Choroid plexus epithelial cell (primary cell): Measurements from ENCODE around the gene SNED1.

ENCODE experiments used
- DNase-seq: peaks from one replicate; pipeline ENCODE4 v3.0.0-alpha.2; 2010; ENCODE audit warnings: low read depth
- H3K4me3 ChIP-seq: 2 replicates; pipeline ENCODE4 v1.5.1; 2011; ENCODE audit warnings: low read depth, mild to moderate bottlenecking, control low read depth, low read length, moderate library complexity
- TF ChIP-seq, protein P1 (sequence below): conservative IDR thresholded peaks from 2 replicates; pipeline ENCODE4 v1.5.1; 2011; ENCODE audit warnings: low read depth, mild to moderate bottlenecking, control low read depth, inconsistent platforms, low read length, moderate library complexity

The SNED1 gene

DNA sequence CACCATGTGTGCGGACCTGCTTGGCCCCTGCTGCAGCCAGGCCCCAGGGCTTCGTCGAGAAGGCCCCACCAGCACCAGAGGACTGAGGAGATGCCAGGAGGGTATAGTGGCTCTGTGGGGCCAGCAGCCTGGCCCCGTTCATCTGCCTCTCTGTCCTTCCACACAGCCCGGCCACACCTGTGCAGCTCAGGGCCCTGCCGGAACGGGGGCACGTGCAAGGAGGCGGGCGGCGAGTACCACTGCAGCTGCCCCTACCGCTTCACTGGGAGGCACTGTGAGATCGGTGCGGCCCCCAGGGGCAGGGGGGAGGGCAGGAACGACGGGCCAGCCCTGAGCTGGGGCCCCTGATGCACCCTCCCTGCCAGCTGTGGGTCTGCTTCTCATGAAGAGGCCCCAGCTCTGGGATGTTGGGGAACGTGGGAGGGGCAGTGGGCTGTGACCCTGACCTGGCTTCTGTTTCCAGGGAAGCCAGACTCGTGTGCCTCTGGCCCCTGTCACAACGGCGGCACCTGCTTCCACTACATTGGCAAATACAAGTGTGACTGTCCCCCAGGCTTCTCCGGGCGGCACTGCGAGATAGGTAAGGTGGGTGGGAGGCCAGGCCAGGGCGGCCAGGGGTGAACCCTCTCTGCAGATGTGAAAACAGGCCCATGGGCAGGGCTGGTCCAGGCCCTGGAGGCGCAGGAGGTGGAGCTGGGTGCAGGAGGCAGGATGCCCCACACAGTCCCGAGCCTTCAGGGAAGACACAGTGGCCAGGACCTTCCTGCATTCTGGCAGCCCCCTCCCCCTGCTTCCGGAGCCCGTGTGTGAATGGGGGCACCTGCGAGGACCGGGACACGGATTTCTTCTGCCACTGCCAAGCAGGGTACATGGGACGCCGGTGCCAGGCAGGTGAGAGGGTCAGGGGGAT, 53.4 kb downstream of the SNED1 start:
- TF ChIP-seq, protein P1, sequence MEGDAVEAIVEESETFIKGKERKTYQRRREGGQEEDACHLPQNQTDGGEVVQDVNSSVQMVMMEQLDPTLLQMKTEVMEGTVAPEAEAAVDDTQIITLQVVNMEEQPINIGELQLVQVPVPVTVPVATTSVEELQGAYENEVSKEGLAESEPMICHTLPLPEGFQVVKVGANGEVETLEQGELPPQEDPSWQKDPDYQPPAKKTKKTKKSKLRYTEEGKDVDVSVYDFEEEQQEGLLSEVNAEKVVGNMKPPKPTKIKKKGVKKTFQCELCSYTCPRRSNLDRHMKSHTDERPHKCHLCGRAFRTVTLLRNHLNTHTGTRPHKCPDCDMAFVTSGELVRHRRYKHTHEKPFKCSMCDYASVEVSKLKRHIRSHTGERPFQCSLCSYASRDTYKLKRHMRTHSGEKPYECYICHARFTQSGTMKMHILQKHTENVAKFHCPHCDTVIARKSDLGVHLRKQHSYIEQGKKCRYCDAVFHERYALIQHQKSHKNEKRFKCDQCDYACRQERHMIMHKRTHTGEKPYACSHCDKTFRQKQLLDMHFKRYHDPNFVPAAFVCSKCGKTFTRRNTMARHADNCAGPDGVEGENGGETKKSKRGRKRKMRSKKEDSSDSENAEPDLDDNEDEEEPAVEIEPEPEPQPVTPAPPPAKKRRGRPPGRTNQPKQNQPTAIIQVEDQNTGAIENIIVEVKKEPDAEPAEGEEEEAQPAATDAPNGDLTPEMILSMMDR: no peak
- H3K4me3 ChIP-seq: no peak overlapping the region
- DNase-seq: no peak

GRCh38 chr2:241052677-241053360, 54.4 kb downstream of the SNED1 start:
- no peak for DNase-seq

GRCh38 chr2:241053576-241054251, 55.3 kb downstream of the SNED1 start:
- TF ChIP-seq, protein P1: no peak
- DNase-seq: no peak
- no peak overlapping the region for H3K4me3 ChIP-seq

More at GRCh38 chr2:241052677-241053360, 54.4 kb downstream of the SNED1 start:
- TF ChIP-seq, protein P1: no peak
- no peak overlapping the region for H3K4me3 ChIP-seq

DNA sequence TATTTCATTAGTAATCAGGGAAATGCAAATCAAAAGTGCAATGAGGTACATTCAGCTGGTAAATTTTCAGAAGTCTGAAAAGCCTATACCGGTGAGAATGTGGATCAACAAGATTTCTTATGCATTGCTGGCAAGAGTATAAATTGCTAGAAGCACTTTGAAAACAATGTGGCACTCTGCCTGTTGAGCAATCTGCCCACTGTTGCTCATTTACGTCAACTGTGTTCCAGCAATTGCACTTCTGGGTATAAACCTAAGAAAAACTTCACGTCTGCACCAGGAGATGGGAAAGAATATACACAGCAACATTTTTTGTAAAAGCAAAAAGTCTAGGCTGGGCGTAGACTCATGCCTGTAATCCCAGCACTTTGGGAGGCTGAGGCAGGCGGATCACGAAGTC, 62.9 kb downstream of the SNED1 start:
- TF ChIP-seq, protein P1: no peak
- peak; percentile 53 for DNase-seq

DNA sequence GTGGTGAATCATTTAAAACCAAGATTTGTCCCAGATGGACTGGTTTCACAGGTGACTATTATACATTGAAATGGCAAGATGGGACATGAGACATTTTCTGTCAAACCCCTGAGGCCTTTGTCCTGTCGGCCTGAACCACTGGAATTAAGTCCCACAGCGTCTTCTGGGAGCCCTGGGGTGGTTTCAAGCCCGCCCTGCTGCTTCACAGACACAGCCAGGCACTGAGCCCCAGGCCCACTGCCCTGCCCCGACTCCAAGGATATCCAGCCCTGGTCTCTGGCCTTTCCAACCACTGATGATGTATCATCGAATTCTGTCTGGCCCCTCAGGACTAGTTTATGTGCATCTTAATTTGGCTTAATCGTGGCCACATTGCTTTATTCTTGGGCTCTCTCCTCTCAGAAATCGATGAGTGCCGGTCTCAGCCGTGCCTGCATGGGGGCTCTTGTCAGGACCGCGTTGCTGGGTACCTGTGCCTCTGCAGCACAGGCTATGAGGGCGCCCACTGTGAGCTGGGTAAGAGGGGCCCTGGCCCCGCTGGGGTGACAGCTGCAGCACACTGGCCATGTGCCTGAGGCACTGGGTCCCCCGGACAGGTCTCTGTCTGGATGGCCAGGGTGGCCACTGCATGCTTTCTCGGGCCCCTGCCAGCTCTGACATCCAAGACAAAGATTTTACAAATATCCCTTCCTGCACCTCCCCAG, 64.1 kb downstream of the SNED1 start:
- TF ChIP-seq, protein P1: no peak
- H3K4me3 ChIP-seq: no peak overlapping the region
- no peak for DNase-seq

More for the DNA sequence above, 62.9 kb downstream of the SNED1 start:
- H3K4me3 ChIP-seq: no peak overlapping the region

DNA sequence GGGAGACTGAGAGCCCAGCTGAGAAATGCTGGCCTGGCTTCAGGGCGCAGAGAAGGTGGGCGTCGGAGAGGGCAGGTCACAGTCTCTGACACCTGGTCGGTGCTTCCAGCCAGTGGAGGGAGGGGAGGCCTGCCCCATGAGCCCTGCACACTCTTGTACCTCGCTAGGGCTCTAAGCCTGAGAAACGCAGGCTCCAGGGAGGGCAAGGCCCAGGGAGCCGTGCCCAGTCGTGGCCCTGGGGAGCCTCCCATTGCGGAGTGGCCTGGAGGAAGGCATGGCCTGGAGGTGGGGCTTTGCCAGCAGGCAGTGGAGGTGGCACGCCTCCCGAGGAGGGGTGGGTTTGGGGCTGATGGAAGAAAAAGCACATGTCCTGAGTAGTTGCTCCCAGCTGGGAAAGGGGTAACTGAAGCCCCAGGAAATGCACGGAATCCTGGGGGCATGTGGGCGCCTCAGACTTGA, 64.7 kb downstream of the SNED1 start:
- H3K4me3 ChIP-seq: no peak overlapping the region
- no peak for DNase-seq
- TF ChIP-seq, protein P1: no peak
